AG20443 (cell line): ENCODE data around the gene PARD3B.
A peak's percentile ranks its signal among the peaks of the same experiment; 100 is the strongest.

Source experiments
- DNase-seq: peaks from one replicate; pipeline ENCODE4 v3.0.0; 2012; ENCODE audit warnings: low spot score, mixed read lengths

Gene PARD3B

GRCh38 chr2:205511221-205511620 is 965.9 kb downstream of the PARD3B start:
- no peak for DNase-seq

- DNase-seq, result no peak
Observed at GRCh38 chr2:205511641-205512040, 966.4 kb downstream of the PARD3B start.

DNA sequence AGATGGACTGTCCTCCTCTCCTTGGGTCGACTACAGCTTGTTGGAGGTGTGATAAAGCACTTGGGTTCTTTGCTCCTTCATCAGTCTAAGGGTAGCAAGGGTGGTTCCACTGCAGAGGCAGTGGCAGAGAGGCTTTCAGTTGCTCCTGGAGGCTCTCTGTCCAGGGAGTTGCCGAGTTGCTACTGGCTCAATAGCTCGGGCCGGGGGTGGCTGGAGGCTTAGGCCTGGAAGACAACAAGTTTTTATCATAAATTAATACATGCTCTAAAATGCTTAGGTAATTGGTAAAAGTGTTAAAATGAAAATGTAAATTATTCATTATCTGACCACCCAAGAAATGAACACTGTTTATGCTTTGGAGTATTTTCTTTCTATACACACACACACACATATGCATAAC is 975.0 kb downstream of the PARD3B start:
- DNase-seq, result no peak

GRCh38 chr2:205524656-205525055 is 979.4 kb downstream of the PARD3B start:
- DNase-seq, result no peak

GRCh38 chr2:205527801-205528200 is 982.5 kb downstream of the PARD3B start:
- DNase-seq, result peak; percentile 13

DNA sequence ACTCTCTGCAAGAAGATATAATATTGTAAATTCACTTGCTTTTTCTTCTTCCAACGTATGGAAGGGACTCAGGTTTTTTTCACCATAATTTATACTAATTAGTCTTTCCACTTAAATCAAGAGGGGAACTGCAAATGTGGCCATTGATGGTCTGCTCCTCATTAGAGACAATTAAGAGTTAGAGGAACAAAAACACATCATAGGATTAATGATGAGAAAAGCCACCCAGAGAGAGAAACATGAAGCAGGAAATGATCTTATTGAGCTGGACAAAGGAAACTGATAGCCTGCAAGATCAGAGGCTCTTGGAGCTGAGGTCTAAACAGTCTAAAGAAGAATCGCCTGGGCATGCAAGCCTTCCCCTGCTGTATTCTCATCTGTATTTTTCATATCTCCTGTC is 985.8 kb downstream of the PARD3B start:
- DNase-seq, result no peak

DNA sequence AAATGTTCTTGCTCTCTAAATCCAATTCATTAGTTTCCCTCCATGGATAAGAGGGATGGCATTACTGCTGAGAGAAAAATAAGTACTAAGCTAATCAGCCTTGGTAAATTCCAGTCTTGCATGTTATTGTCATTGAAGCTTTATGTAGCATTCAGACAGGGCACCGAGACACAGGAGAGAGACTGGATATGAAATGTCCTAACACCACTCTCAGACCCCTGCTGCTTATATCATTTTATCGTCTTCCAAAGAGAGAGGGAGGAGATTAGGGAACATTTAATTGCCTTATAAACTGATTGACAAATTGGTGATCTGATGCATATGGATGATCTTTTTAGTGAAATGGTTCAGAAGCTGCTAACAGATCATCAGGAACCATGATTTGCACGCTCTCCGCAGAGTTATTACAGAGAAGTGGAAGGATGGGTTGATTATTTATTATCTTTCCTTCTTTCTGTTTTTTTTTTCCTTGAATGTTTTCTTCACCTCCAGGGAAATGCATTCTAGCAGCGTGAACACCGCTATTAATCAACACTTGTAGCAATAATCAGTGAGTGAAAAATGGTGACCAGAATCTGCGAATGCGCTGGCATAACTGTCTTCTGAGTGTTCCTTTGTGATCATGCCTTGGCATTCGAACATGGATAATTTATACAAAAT is 986.3 kb downstream of the PARD3B start:
- no peak for DNase-seq

DNA sequence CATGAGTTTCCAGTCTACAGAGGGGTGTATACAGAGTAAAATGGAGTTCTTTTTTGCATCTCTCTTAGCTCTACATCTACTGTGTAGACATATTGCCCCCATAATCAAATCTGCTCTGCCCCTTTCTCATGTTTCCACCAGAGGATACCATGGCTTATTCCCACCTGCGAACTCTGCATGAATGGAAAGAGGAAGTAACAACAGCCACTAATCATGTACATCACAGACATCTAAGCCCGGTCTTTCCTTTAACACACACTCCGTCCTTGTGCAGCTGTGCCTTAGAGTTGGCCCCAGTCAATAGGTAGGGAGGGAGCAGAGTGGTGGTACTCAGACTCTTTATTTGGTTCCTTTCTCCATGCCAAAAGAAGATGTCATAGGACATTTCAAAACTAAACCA is 989.7 kb downstream of the PARD3B start:
- DNase-seq, result no peak

- no peak for DNase-seq
Observed at GRCh38 chr2:205539603-205540002, 994.3 kb downstream of the PARD3B start.

DNA sequence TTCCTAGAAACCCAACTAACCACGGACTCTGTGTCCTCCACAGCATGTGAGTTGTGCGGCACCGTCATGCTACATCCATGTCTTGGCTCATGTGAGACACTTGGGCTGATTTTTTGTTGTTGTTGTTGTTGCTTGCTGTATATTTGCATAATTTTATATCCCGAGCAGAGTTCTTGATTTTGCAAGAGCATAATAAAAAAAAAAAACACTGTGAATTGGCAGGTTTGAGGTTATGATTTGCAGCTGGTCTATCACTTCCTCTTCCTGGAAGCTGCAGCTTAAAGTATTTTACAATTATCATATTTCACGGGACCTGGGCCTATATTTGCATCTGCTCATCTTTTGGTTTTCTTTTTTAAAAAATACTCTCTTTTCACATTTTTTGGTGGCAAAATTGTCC is 994.8 kb downstream of the PARD3B start:
- no peak for DNase-seq

- DNase-seq, result no peak
Observed at GRCh38 chr2:205543262-205543843, 998.1 kb downstream of the PARD3B start.

- DNase-seq, result no peak
Observed at GRCh38 chr2:205543937-205544702, 998.8 kb downstream of the PARD3B start.

DNA sequence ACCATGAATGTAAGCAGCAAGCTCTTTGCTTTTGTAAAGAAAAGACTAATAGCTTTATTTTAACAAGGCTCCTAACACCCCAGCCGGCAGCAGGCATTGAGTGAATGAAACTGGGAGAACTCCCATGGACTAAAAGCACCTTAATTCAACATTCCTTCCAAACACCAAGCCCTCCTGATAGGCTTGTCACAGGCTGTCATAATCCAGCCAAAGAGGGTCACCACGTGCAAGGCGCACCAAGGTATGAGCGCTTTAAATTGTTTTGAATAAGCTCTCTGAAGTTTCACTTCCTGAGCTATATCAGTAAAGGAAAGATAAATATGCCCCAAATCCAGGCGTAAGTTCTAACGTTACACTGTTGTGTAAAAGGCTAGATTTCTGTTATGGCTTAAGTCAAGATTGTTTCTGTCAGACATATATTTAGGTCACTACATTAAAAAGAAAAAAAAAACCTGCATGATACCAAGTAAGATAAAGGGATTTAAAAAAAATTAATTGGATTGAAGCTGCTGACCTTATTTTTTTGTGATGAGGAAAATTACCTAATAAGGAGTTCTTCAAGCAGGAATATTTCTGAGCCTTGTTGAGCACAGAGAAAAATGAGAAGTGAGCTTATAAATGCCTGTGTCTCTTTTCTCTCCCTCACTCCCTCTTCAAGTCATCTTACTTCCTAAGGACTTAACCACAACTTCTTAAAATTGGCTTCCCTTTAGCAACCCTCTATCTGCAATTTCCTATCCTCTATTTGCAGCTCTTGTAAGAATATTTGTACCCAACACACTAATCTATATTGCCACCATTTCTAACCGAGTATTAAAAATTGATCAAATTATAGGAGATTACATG is 1000.9 kb downstream of the PARD3B start:
- DNase-seq, result no peak

DNA sequence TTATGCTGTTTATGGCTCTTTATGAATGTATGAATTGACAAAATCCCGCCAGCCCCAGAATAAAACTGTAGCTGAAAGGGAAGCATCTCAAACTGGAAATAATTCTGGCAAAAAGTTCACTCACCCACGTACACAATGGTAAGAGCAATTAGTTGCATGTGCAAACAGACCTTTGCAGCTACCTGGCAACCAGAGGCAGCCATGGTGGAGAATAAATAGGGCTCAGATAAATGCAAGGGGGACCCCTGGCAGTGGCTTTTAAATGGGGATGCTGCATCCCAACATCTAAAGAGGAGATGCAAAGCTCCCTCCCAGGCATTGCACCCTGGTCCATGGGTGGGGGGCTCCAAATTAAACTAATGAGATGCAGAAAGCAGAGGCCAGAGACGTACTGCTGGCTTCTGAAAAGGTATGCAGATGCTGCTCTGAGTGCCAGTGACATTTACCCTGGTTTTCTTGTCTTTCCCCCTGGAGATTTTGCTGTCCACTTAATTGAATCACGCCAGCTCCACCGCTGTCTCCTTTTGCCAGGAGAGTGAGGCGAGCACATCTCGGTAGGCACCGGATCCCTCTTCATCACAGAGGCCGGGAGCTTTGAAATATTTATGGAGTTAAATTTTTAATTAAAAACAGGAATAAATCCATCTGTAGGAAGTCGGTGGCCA is 1010.4 kb downstream of the PARD3B start:
- DNase-seq, result no peak

DNA sequence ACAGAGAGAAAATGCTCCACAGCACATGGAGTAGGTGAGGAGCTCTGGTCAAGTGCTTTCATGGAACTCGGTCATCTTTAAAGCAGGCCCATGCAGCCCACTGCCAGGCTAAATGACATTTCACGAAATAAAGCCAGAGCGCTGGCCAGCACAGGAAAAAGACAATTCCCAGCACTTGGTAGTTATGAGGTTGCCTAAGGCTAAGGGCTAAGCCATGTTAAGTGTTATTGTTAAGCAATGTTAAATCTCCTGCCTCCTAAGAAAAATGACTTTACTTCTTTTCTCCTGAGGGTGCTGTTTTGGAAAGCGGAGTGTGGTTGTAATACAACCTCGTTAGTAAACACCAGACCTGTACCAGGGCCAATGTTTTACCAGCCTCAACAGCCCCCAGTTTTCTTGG is 1011.1 kb downstream of the PARD3B start:
- DNase-seq, result no peak

- no peak for DNase-seq
Observed at GRCh38 chr2:205556841-205557539, 1011.7 kb downstream of the PARD3B start.

DNA sequence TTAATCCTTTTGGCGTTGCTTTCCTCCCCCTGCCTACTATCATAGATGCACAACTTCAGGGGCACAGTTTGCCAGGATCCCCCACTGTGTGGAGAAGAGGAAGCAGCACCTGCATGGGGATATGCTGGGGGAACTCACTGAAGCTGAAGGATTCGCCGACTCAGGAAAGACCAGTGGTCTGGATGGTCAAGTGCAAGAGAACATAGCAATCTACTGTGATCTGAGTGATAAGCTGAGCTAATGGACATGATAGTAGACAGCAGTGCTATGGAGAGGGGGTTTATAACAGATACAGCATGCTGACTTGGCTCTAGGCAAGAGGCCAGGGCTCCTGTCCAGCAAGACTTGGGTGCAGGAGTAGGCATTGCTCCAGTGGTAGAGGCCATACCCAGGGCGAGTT is 1012.6 kb downstream of the PARD3B start:
- DNase-seq, result no peak

- no peak for DNase-seq
Observed at GRCh38 chr2:205561441-205561840, 1016.2 kb downstream of the PARD3B start.

GRCh38 chr2:205563646-205564045 is 1018.4 kb downstream of the PARD3B start:
- DNase-seq, result no peak

DNA sequence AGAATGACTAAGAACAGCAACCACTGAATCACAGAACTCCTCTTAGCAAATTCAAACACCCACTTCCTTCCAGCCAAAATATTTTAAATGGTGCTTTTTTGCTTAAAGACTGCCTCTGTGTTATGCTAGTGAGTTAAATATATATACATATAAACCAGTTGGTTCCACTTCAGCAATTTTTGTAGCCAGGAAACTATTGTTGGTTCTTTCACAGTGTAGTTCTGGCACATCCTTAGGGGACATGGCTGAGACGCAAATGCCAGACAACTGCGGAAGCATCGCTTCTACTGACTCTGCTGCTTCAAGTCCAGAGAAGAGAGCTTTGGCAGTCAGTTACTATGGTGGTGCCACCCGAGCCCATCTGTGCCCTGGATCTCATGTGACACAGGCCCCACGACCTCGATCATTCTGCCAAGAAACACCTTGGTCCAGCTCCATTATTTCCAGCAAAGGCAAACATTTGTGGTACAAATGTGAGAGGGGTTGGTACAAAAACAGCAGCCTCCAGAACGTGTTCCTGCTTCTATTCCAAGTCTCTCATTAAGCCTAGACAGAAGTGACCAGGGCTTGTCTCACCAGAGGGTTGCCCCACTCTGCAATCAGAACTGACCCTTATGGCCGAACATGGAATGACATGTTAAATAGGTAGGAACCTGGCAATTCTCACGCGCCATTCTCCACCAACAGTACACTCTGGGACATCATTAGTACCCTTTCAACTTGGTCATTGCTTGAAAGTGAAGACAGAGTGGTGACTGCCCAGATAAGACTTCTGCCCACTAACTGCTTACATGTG is 1019.3 kb downstream of the PARD3B start:
- no peak for DNase-seq

DNA sequence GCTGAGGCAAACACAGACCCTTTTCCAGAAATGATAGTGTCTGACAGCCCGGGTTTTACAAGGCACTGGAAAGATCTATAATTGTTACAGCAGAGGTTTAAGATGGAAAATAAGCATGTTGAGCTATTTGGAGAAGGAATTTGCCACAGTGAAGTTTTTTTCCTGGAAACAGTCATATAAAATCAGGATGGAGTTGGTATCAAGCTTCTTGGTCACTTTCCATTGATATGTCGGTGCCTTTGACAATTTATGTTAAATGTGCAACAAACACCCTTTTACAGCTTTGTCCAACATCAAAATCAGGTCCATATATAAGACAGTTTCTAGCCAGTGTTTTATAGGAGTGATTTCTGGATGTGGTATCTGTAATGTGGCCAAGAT is 1019.9 kb downstream of the PARD3B start:
- no peak for DNase-seq
